BJ (cell line): ENCODE data around the gene LRRC52. TPM values are rescaled to one million over a fixed set of nuclear protein-coding genes. Genes with fewer than 3 reads are reported as not detected.

Experiments
- CTCF ChIA-PET: fragments of 350-600 bp; formaldehyde crosslinking; extraction: SDS; loops from one replicate; lab custom pipeline; 2021; ENCODE audit warnings: antibody characterized with exemption, inconsistent platforms; lab: Yijun Ruan, JAX
- POLR2A ChIA-PET: fragments of 300-600 bp; sonication (Branson Sonifier 250); formaldehyde crosslinking; extraction: SDS; loops from one replicate; lab custom pipeline; 2021; ENCODE audit warnings: antibody characterized with exemption; lab: Charles Lee
- DNase-seq: peaks from one replicate; pipeline ENCODE4 v3.0.0-alpha.2; 2011; ENCODE audit warnings: low read depth
- H3K27me3 ChIP-seq: 2 replicates; pipeline ENCODE4 v1.6.0; 2011; ENCODE audit warnings: low read length; ENCODE audit not compliant: control insufficient read depth, insufficient read depth
- H3K36me3 ChIP-seq: 2 replicates; pipeline ENCODE4 v1.5.1; 2011; ENCODE audit warnings: low read length; ENCODE audit not compliant: control insufficient read depth, insufficient read depth
- H3K4me3 ChIP-seq: 2 replicates; pipeline ENCODE4 v1.5.1; 2011; ENCODE audit warnings: low read depth, mild to moderate bottlenecking, control low read depth, low read length
- CTCF ChIP-seq: IDR thresholded peaks from 2 replicates; pipeline ENCODE4 v1.5.1; 2011; ENCODE audit warnings: low read depth, mild to moderate bottlenecking, control low read depth, inconsistent platforms, low read length, moderate library complexity; ENCODE audit not compliant: insufficient read depth
- polyA minus RNA-seq: library from RNA; depleted of rRNA, polyadenylated mRNA; stranded (reverse); fragments of >200 nt; gene quantifications from 2 replicates; pipeline ENCODE4 v1.2.3, GENCODE V29; 2011; rRNA and poly(A)+ RNA removed
- polyA plus RNA-seq: library from polyadenylated mRNA; depleted of rRNA; stranded (reverse); fragments of >200 nt; gene quantifications from 2 replicates; pipeline ENCODE4 v1.2.3, GENCODE V29; 2011; rRNA removed

LRRC52 gene
- polyA plus RNA-seq: not detected in 2 replicates
- not detected in 2 replicates for polyA minus RNA-seq

- DNase-seq: no peak
- no peaks in the 10 kb centered on the region for H3K36me3 ChIP-seq
- no peak for TF ChIP-seq CTCF
- CTCF ChIA-PET: no interaction called here
- no peaks in the 10 kb centered on the region; the same call in 1 of the 2 replicates for H3K27me3 ChIP-seq
- H3K4me3 ChIP-seq: no peak within 1 kb of the TSS
- POLR2A ChIA-PET: no interaction called here
Observed at GRCh38 chr1:165543532-165544438, at the start of gene LRRC52. TSS of gene LRRC52 (plus strand) at chr1:165544000. CDS start at chr1:165544297, 297 bp downstream.

- H3K4me3 ChIP-seq: no peak overlapping the region
- no peaks in the 10 kb centered on the region for H3K36me3 ChIP-seq
- ChIA-PET POLR2A (interaction anchor here (0.6 kb wide), 1 partner anchor 13 kb away, joined by 3 read pairs; no protein-coding TSS in a partner anchor), CTCF (no interaction called here)
- no peak for DNase-seq
- H3K27me3 ChIP-seq: no peaks in the 10 kb centered on the region
- TF ChIP-seq CTCF: no peak
Observed at GRCh38 chr1:165494949-165495857, 48.6 kb upstream of the LRRC52 start.

GRCh38 chr1:165495858-165496205 is 48.0 kb upstream of the LRRC52 start:
- H3K36me3 ChIP-seq: no peaks in the 10 kb centered on the region
- no peak for TF ChIP-seq CTCF
- no peak overlapping the region for H3K4me3 ChIP-seq
- H3K27me3 ChIP-seq: no peaks in the 10 kb centered on the region
- CTCF ChIA-PET: no interaction called here
- POLR2A ChIA-PET: no interaction called here
- no peak for DNase-seq

GRCh38 chr1:165496501-165496900 is 47.3 kb upstream of the LRRC52 start:
- Histone ChIP-seq H3K36me3 (no peaks in the 10 kb centered on the region), H3K4me3 (no peak overlapping the region), H3K27me3 (no peaks in the 10 kb centered on the region)
- POLR2A ChIA-PET: no interaction called here
- TF ChIP-seq CTCF: no peak
- no peak for DNase-seq
- CTCF ChIA-PET: no interaction called here
